H1 (cell line): ENCODE results near the gene TDRD1. TPM values are rescaled to one million over a fixed set of nuclear protein-coding genes. Genes with fewer than 3 reads are reported as not detected.

Experiments used
- BCL11A ChIP-seq, 2 experiments: IDR thresholded peaks; one replicate each; pipeline ENCODE4 v1.6.1; 2011; ENCODE audit warnings: low read depth in 2 of 2, low read length in 2 of 2, mild to moderate bottlenecking in 2 of 2
- CEBPB ChIP-seq: IDR thresholded peaks from 2 replicates; pipeline ENCODE4 v1.6.1; 2012; ENCODE audit warnings: low read depth, low read length
- CREB1 ChIP-seq: IDR thresholded peaks from 2 replicates; pipeline ENCODE4 v1.6.1; 2012; ENCODE audit warnings: inconsistent platforms
- CTCF ChIP-seq, 3 experiments: IDR thresholded peaks; 1 replicate in 2 of 3; 2 replicates in 1 of 3; pipeline versions ENCODE4 v1.5.1 to v1.6.1; 2011; ENCODE audit warnings: low read length in 3 of 3, mild to moderate bottlenecking in 3 of 3, inconsistent platforms in 2 of 3, low read depth in 1 of 3, moderate library complexity in 1 of 3; ENCODE audit not compliant: insufficient read depth in 1 of 3; ENCODE audit errors: control extremely low read depth in 1 of 3
- EGR1 ChIP-seq: IDR thresholded peaks from 2 replicates; pipeline ENCODE4 v1.6.1; 2011; ENCODE audit warnings: low read depth, low read length, borderline replicate concordance
- EZH2 ChIP-seq: fragments of 200-600 bp; sonication (generic); IDR thresholded peaks from 2 replicates; pipeline ENCODE4 v1.7.1; 2012; ENCODE audit warnings: low read depth, mild to moderate bottlenecking, moderate library complexity, low read length, inconsistent platforms; ENCODE audit not compliant: severe bottlenecking
- FOSL1 ChIP-seq: IDR thresholded peaks from 2 replicates; pipeline ENCODE4 v1.6.1; 2011; ENCODE audit warnings: mild to moderate bottlenecking, low read depth, low read length, moderate library complexity; ENCODE audit not compliant: insufficient read depth
- HDAC2 ChIP-seq, 2 experiments: fragments of 300-600 bp in 1 of 2; sonication (generic) in 1 of 2; IDR thresholded peaks; 2 replicates each; pipeline ENCODE4 v1.6.1; 2011 to 2012; ENCODE audit warnings: low read depth in 2 of 2, low read length in 2 of 2, mild to moderate bottlenecking in 2 of 2, moderate library complexity in 2 of 2, borderline replicate concordance in 1 of 2, inconsistent platforms in 1 of 2
- KDM4A ChIP-seq: IDR thresholded peaks from one replicate; pipeline ENCODE4 v1.7.1; 2012; ENCODE audit warnings: low read depth, mild to moderate bottlenecking, moderate library complexity, low read length, inconsistent platforms; ENCODE audit not compliant: severe bottlenecking
- MAFK ChIP-seq: IDR thresholded peaks from 2 replicates; pipeline ENCODE4 v1.6.1; 2012; ENCODE audit warnings: low read depth, mild to moderate bottlenecking, improper control_type of control experiment, low read length
- PHF8 ChIP-seq: fragments of 200-600 bp; sonication (generic); conservative IDR thresholded peaks from 2 replicates; pipeline ENCODE4 v1.7.1; 2012; ENCODE audit warnings: low read depth, mild to moderate bottlenecking, inconsistent platforms, low read length, moderate library complexity
- POLR2A ChIP-seq, 2 experiments: IDR thresholded peaks; 1 replicate in 1 of 2; 2 replicates in 1 of 2; pipeline ENCODE4 v1.6.1; 2011; ENCODE audit warnings: low read depth in 2 of 2, low read length in 2 of 2, mild to moderate bottlenecking in 2 of 2; ENCODE audit errors: control extremely low read depth in 1 of 2
- RNF2 ChIP-seq: fragments of 200-900, 300-1000 bp; sonication (generic); IDR thresholded peaks from 2 replicates; pipeline ENCODE4 v1.7.1; 2016; ENCODE audit warnings: borderline replicate concordance, low read depth, mild to moderate bottlenecking, antibody characterized with exemption, low read length; ENCODE audit not compliant: poor library complexity, severe bottlenecking; ENCODE audit errors: missing control alignments
- RXRA ChIP-seq: IDR thresholded peaks from 2 replicates; pipeline ENCODE4 v1.6.1; 2011; ENCODE audit warnings: low read depth, mild to moderate bottlenecking, low read length, moderate library complexity; ENCODE audit not compliant: insufficient read depth
- SIN3A ChIP-seq, 2 experiments: IDR thresholded peaks in 1 of 2; conservative IDR thresholded peaks in 1 of 2; 2 replicates each; pipeline ENCODE4 v1.6.1; 2011 to 2012; ENCODE audit warnings: low read length in 2 of 2, improper control_type of control experiment in 1 of 2, low read depth in 1 of 2, mild to moderate bottlenecking in 1 of 2
- SP4 ChIP-seq: IDR thresholded peaks from 2 replicates; pipeline ENCODE4 v1.6.1; 2012; ENCODE audit warnings: low read length, inconsistent platforms
- SRF ChIP-seq: IDR thresholded peaks from 2 replicates; pipeline ENCODE4 v1.6.1; 2011; ENCODE audit warnings: mild to moderate bottlenecking, low read depth, low read length, moderate library complexity
- TEAD4 ChIP-seq: IDR thresholded peaks from 2 replicates; pipeline ENCODE4 v1.6.1; 2012; ENCODE audit warnings: low read depth, low read length, inconsistent platforms, mixed read lengths
- polyA plus RNA-seq, 7 experiments: library from polyadenylated mRNA; depleted of rRNA in 3 of 7; stranded (reverse) in 5 of 7; unstranded in 2 of 7; fragments of >200 nt in 5 of 7; fragments of 200-250 nt in 2 of 7; gene quantifications; 1 replicate in 5 of 7; 2 replicates in 1 of 7; 4 replicates in 1 of 7; pipeline versions ENCODE4 v1.2.1 to v1.2.3, GENCODE V29; 2011 to 2013; ENCODE audit warnings: missing spikeins in 2 of 7, mixed read lengths in 2 of 7
- total RNA-seq: library from RNA; stranded (reverse); fragmentation: NEBNext Ultra II Directional; extraction: Animal tissue kit (Norgen Biotek cat#: 25700); gene quantifications from 2 replicates; pipeline ENCODE4 v1.2.1, GENCODE V29; 2021
- TF ChIP-seq, protein P1 (sequence below): IDR thresholded peaks from 2 replicates; pipeline ENCODE4 v1.6.1; 2012; ENCODE audit warnings: inconsistent platforms

The TDRD1 gene
- total and polyA plus RNA-seq, 2 of the 8 experiments (the other 6 are each of a cell fraction or from before 2014, with no cell fraction given), result 0.02 to 0.71 TPM

GRCh38 chr10:114239117-114239993, 60.2 kb downstream of the TDRD1 start, which contains the start of gene VWA2 (continued):
- TF ChIP-seq BCL11A (IDR thresholded peaks at IDR 0.05; ENCODE audit: low read depth in 2 of 2, low read length in 2 of 2) (no peak), EZH2 (peak; percentile 51), MAFK (no peak), SRF (no peak), PHF8 (peak; percentile 49), HDAC2 (IDR thresholded peaks at IDR 0.05; ENCODE audit: borderline replicate concordance in 1 of 2, low read depth in 2 of 2, low read length in 2 of 2) (no peak), RNF2 (peak; percentile 28), CEBPB (no peak), POLR2A (IDR thresholded peaks at IDR 0.05; ENCODE audit: control extremely low read depth in 1 of 2, low read depth in 2 of 2, low read length in 2 of 2) (peak; percentile 32 to 50; a peak in 2 of 3 replicates), SIN3A (conservative IDR thresholded peaks at IDR 0.05 in 1 of 2, IDR thresholded peaks at IDR 0.05 in 1 of 2; ENCODE audit: low read depth in 1 of 2, low read length in 2 of 2) (0 out of 4 replicates have a peak, but pooled peaks of 1 of the 2 experiments have one; percentile 34), CREB1 (no peak), CTCF (IDR thresholded peaks at IDR 0.05; ENCODE audit: control extremely low read depth in 1 of 3, insufficient read depth in 1 of 3, low read depth in 1 of 3, low read length in 3 of 3) (peak in 2 of 3 experiments; percentile 14 to 33; a peak in 2 of 4 replicates), RXRA (no peak), KDM4A (peak; percentile 94), FOSL1 (no peak), TEAD4 (no peak), SP4 (no peak), EGR1 (no peak)
- TF ChIP-seq, protein P1, sequence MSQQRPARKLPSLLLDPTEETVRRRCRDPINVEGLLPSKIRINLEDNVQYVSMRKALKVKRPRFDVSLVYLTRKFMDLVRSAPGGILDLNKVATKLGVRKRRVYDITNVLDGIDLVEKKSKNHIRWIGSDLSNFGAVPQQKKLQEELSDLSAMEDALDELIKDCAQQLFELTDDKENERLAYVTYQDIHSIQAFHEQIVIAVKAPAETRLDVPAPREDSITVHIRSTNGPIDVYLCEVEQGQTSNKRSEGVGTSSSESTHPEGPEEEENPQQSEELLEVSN, result peak; percentile 80
